Fibroblast of skin of right quadriceps (primary cell): Measurements from ENCODE around the gene GYPE.
A peak's percentile ranks its signal among the peaks of the same experiment; 100 is the strongest.
"Not testable (repeated sequence)": the region's sequence is repeated elsewhere in the genome, so short reads cannot be mapped to it uniquely, and the experiment has no call there.

ENCODE experiments used
- DNase-seq: peaks from one replicate; pipeline ENCODE4 v3.0.0-alpha.2; 2013

GYPE gene

GRCh38 chr4:143905440-143905839, at the start of gene GYPE:
GYPE (minus strand) TSS chr4:143905559; CDS start chr4:143905507, 52 bp downstream.
- not testable (repeated sequence) for DNase-seq

- DNase-seq: not testable (repeated sequence)
Measured at GRCh38 chr4:143951458-143951972, 46.2 kb upstream of the GYPE start.

DNA sequence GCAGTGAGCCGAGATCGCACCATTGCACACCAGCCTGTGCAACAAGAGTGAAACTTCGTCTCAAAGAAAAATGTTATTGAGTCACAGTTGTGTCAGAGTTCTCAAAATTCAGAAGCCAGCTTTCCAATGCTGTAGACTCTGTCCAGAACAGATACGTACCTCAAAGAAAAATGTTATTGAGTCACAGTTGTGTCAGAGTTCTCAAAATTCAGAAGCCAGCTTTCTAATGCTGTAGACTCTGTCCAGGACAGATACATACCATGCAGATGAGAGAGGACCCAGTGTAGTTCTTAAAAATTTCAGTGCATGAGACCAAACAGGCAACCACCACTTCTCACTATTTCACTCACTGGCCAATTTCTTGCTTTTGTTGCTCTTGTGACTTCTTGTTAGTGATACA, 45.6 kb upstream of the GYPE start:
- DNase-seq: not testable (repeated sequence)

DNA sequence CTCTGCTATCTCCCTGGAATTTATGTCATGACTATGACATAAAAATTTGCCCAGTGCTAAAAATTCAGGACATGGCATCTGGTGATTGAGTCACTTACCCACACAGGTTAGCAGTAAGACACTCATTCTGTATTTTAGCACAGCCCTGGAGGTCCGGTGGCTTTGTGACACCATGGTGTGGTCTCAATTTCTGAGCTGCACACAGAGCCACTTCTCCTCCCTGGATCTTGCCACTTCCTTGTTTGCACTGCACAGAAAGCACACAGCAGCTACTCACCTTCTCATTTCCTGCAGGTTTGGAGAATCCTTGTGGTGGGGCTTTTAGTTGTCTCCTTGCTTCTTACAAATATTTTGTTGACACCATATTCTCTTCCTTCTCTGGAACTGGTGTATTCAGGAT, 44.8 kb upstream of the GYPE start:
- DNase-seq: not testable (repeated sequence)

DNA sequence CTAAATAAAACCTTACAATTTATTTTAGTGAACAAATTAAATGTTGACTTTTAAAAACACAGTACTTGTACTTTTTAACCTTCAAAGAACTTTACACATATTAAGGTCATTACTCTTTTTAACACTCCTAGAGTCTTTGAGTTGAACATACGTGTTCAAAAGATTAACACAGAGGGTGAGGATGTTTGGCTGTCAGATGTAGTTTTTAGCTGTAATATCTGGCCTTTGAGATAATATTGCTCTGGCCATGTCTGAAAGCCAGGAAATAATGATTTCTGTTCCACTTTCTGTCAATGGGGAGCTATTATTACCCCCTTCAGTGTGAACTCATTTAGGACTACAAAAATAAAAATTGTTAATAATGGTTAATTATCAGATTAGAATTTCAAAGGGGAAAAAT, 42.1 kb upstream of the GYPE start:
- not testable (repeated sequence) for DNase-seq

- not testable (repeated sequence) for DNase-seq
Measured at GRCh38 chr4:143940708-143941107, 35.3 kb upstream of the GYPE start.

- DNase-seq: no peak
Measured at GRCh38 chr4:143939528-143939927, 34.2 kb upstream of the GYPE start.

DNA sequence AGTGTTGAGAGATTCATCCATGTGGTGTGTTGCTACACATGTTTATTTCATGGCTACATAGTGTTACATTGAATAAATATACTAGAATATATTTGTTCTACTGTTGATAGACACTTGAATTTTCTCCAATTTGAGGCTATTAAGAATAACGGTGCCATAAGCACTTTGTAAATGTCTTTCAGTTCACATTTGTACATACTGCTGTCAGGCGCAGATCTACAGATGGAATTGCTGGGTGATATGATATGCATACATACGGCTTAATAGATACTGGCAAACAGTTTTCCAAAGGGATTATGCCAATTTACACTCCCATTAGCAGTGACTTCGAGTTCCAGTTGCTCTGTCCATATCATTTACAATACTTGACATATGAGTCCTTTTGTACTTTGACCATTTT, 33.5 kb upstream of the GYPE start:
- not testable (repeated sequence) for DNase-seq

- no peak for DNase-seq
Measured at GRCh38 chr4:143921181-143921580, 15.8 kb upstream of the GYPE start.

DNA sequence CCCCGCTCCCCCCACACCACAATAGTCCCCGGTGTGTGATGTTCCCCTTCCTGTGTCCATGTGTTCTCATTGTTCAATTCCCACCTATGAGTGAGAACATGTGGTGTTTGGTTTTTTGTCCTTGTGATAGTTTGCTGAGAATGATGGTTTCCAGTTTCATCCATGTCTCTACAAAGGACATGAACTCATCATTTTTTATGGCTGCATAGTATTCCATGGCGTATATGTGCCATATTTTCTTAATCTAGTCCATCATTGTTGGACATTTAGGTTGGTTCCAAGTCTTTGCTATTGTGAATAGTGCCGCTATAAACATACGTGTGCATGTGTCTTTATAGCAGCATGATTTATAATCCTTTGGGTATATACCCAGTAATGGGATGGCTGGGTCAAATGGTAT, 11.1 kb upstream of the GYPE start:
- DNase-seq: not testable (repeated sequence)

- DNase-seq: not testable (repeated sequence)
Measured at GRCh38 chr4:143912478-143912877, 7.1 kb upstream of the GYPE start.

DNA sequence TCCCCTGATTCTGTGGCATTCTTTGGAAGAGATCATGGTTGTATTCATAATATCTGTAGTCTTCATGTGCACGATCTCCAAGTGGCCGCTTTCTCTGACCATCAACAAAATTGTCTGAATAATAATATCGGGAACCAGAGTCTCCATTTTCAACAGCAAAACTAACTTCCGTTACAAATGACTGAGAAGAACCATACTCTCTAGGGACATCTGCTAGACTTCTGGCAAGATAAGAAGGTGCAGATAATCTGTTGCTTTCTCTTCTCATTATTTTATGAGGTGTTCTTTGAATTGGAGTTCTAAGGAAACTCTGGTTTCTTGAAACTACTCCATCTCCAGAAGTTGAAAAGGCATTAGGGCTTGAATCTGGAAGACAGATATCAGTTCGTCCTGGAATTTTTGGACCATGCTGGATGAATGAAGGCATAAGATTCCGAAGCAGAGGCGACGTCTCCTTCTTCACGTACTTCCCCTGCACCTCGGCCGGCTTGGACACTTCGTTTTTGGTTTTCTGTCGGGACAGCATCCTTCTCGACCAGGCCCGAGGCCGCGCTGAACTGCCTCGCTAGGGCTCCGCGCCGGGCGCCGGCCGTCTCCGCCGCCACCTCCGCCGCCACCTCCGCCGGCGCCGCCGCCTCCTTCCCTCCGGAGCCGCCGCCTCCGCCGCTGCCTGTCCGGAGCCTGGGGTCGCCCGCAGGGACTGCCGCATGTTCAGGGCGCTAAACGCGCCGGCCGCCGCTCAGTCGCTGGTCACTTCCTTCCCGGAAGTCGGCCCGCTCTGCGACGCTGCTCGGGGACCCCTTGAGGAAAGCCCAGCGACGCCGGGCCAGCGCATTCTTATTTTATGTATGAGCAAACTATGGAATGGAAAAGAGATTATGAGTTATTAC, 6.4 kb upstream of the GYPE start:
- DNase-seq: peak; percentile 39

DNA sequence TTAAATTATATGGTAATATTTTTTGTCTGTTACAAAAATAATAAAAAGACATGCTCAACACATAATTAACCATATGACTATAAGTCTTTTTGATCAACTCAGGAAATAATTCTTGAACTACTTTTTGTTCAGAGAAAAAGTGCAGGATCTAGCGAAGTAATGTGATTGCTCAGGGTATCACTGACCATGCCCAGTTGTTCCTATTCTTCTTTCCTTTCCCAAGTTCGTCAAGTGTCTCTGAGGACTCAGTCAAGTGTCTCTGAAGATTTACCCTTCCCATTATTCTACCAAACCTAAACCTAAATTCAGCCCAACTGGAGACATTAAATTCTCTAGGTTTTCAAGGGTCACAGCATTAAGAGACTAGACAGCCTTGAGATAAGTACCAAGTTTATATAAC, 5.5 kb upstream of the GYPE start:
- DNase-seq: not testable (repeated sequence)

DNA sequence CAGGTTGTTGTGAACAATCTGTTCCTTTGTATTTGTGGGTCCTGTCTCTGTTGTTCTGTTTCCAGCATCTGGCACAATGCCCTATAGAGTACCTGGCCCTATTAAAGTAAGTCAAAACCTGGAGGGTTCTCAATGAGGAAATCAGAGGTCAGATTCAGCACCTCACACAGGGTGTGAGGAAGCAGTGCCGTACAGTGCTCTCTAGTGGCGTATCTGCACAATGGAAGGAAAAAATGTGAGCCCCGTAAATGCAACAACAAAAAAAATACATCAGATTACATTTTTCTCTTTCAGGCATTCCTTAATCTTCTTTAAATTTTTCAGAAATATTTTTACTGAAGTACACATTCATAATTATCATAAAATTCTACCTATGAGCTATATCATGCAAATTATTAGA, 2.5 kb upstream of the GYPE start:
- not testable (repeated sequence) for DNase-seq

- not testable (repeated sequence) for DNase-seq
Measured at GRCh38 chr4:143904431-143904830, 928 bp downstream of the GYPE start.

- not testable (repeated sequence) for DNase-seq
Measured at GRCh38 chr4:143890323-143890722, 15.0 kb downstream of the GYPE start.

- DNase-seq: not testable (repeated sequence)
Measured at GRCh38 chr4:143888189-143888588, 17.2 kb downstream of the GYPE start.

- DNase-seq: not testable (repeated sequence)
Measured at GRCh38 chr4:143884965-143885364, 20.4 kb downstream of the GYPE start.

- DNase-seq: no peak
Measured at GRCh38 chr4:143883529-143883928, 21.8 kb downstream of the GYPE start.

DNA sequence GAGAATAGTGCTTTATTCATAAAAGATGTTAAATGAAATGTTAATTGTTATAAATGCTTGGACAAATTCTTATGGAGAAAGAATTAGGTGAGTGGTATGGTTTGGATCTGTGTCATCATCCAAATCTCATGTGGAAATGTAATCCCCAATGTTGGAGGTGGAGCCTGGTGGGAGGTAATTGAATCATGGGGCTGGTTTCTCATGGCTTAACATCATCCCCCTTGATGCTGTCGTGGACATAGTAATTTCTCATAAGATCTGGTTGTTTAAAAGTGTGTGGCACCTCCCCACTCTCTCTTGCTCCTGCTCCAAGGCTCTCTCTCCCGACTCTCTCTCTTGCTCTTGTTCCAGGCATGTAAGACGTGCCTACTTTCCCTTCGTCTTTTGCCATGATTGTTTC, 22.5 kb downstream of the GYPE start:
- no peak for DNase-seq

- not testable (repeated sequence) for DNase-seq
Measured at GRCh38 chr4:143879561-143879960, 25.8 kb downstream of the GYPE start.

- DNase-seq: not testable (repeated sequence)
Measured at GRCh38 chr4:143875357-143875756, 30.0 kb downstream of the GYPE start.

DNA sequence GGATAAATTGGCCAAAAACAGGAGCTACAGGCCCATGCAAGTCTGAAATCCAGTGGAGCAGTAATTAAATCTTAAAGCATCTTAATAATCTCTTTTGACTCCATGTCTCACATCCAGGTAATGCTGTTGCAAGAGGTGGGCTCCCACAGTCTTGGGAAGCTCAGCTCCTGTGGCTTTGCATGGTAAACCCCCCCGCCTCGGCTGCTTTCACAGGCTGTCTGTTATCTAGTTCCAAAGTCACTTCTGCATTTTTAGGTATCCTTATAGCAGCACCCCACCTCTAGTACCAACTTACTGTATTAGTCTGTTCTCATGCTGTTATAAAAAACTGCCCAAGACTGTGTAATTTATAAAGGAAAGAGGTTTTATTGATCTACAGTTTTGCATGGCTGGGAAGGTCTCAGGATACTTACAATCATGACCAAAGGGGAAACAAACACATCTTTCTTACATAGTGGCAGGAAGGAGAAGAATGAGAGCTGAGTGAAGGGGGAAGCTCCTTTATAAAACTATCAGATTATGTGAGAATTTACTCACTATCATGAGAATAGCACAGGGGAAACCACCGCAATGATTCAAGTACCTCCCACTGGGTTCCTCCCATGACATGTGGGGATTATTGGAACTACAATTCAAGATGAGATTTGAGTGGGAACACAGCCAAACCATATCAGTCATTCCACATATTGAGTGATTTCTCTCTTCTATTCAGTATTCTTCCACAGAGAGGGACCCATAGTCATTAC, 34.7 kb downstream of the GYPE start:
- not testable (repeated sequence) for DNase-seq

DNA sequence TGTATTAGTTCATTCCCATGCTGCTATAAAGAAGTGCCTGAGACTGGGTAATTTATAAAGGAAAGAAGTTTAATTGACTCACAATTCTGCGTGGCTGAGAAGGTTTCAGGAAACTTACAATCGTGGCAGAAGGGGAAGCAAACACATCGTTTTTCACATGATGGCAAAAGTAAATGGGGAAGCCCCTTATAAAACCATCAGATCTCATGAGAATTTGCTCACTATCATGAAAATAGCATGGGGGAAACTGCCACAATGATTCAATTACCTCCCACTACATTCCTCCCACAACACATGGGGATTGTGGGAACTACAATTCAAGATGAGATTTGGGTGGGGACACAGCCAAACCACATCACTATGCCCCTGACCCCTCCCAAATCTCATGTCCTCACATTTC, 35.4 kb downstream of the GYPE start:
- not testable (repeated sequence) for DNase-seq
